HepG2 (cell line): ENCODE measurements around the gene STK17A. TPM values are rescaled to one million over a fixed set of nuclear protein-coding genes. Genes with fewer than 3 reads are reported as not detected.

Experiments
- ATF1 ChIP-seq: IDR thresholded peaks from 2 replicates; pipeline ENCODE4 v1.6.1; 2016; ENCODE audit warnings: mild to moderate bottlenecking, control low read depth
- BORCS8-MEF2B ChIP-seq: sonication (generic); formaldehyde crosslinking; IDR thresholded peaks from 2 replicates; pipeline ENCODE4 v1.8.0; 2022; ENCODE audit warnings: mild to moderate bottlenecking, missing genetic modification reagents
- DPF2 ChIP-seq: sonication (generic); formaldehyde crosslinking; IDR thresholded peaks from 2 replicates; pipeline ENCODE4 v1.4.0; 2020; ENCODE audit warnings: mild to moderate bottlenecking, low read depth, missing genetic modification reagents, borderline replicate concordance
- MBD4 ChIP-seq: IDR thresholded peaks from 2 replicates; pipeline ENCODE4 v1.6.1; 2012; ENCODE audit warnings: low read length, inconsistent platforms, borderline replicate concordance
- MED8 ChIP-seq: sonication (generic); formaldehyde crosslinking; IDR thresholded peaks from 2 replicates; pipeline ENCODE4 v1.8.1; 2023; ENCODE audit warnings: mild to moderate bottlenecking, missing genetic modification reagents; ENCODE audit not compliant: insufficient replicate concordance
- MEF2D ChIP-seq: sonication (generic); formaldehyde crosslinking; IDR thresholded peaks from 2 replicates; pipeline ENCODE4 v1.5.1; 2020; ENCODE audit warnings: mild to moderate bottlenecking, missing genetic modification reagents
- MXD3 ChIP-seq: IDR thresholded peaks from 2 replicates; pipeline ENCODE4 v1.6.1; 2016; ENCODE audit warnings: mild to moderate bottlenecking, missing biosample characterization, missing genetic modification reagents
- NR1H2 ChIP-seq: sonication (generic); formaldehyde crosslinking; IDR thresholded peaks from 2 replicates; pipeline ENCODE4 v1.8.1; 2022; ENCODE audit warnings: low read depth, missing genetic modification reagents, borderline replicate concordance
- SIN3A ChIP-seq: IDR thresholded peaks from 2 replicates; pipeline ENCODE4 v1.6.1; 2011; ENCODE audit warnings: low read depth, mild to moderate bottlenecking, control low read depth, low read length, borderline replicate concordance
- TEAD3 ChIP-seq: optimal IDR thresholded peaks from 2 replicates; pipeline ENCODE3; 2016; ENCODE audit warnings: borderline replicate concordance
- ZNF124 ChIP-seq: sonication (generic); formaldehyde crosslinking; IDR thresholded peaks from 2 replicates; pipeline ENCODE4 v1.4.0; 2020; ENCODE audit warnings: missing genetic modification reagents
- ZNF142 ChIP-seq: sonication (generic); formaldehyde crosslinking; IDR thresholded peaks from 2 replicates; pipeline ENCODE4 v1.4.0; 2020; ENCODE audit warnings: missing genetic modification reagents
- ZNF331 ChIP-seq: sonication (generic); formaldehyde crosslinking; IDR thresholded peaks from 2 replicates; pipeline ENCODE4 v1.4.0; 2020; ENCODE audit warnings: missing genetic modification reagents
- ZNF451 ChIP-seq: sonication (generic); formaldehyde crosslinking; IDR thresholded peaks from 2 replicates; pipeline ENCODE4 v1.5.0; 2020; ENCODE audit warnings: mild to moderate bottlenecking, missing genetic modification reagents
- ZNF775 ChIP-seq: sonication (generic); formaldehyde crosslinking; IDR thresholded peaks from 2 replicates; pipeline ENCODE4 v1.4.0; 2020; ENCODE audit warnings: missing genetic modification reagents, mild to moderate bottlenecking, moderate library complexity, borderline replicate concordance
- polyA plus RNA-seq, 8 experiments: library from polyadenylated mRNA; depleted of rRNA in 3 of 8; stranded (reverse) in 7 of 8; unstranded in 1 of 8; fragments of >200 nt; fragmentation: Illumina TruSeq in 4 of 8; extraction: Trizol in 4 of 8; gene quantifications; 2 replicates each; pipeline versions ENCODE4 v1.2.1 to v1.2.3, GENCODE V29; 2011 to 2016; ENCODE audit warnings: low read depth in 4 of 8, missing spikeins in 1 of 8, mixed read lengths in 1 of 8; ENCODE audit not compliant: insufficient read depth in 1 of 8
- total RNA-seq, 5 experiments: library from RNA; depleted of rRNA; stranded (reverse); fragments of >200 nt; fragmentation: Illumina TruSeq; extraction: Trizol; gene quantifications; 2 replicates each; pipeline ENCODE4 v1.2.3, GENCODE V29; 2016; ENCODE audit warnings: low read depth in 1 of 5
- TF ChIP-seq, protein P1 (sequence below): sonication (generic); formaldehyde crosslinking; IDR thresholded peaks from 2 replicates; pipeline ENCODE4 v1.5.0; 2020; ENCODE audit warnings: mild to moderate bottlenecking, missing genetic modification reagents, borderline replicate concordance
- TF ChIP-seq, protein P2 (sequence below): sonication (generic); formaldehyde crosslinking; IDR thresholded peaks from 2 replicates; pipeline ENCODE4 v1.8.0; 2022; ENCODE audit warnings: low read depth, missing genetic modification reagents

Gene STK17A
- total and polyA plus RNA-seq, 2 of the 13 experiments (the other 11 are each of a cell fraction or from before 2014, with no cell fraction given), result 18.6 to 24.3 TPM

- TF ChIP-seq ZNF142 (CRISPR knock-in tag), result no peak
- TF ChIP-seq, protein P1, sequence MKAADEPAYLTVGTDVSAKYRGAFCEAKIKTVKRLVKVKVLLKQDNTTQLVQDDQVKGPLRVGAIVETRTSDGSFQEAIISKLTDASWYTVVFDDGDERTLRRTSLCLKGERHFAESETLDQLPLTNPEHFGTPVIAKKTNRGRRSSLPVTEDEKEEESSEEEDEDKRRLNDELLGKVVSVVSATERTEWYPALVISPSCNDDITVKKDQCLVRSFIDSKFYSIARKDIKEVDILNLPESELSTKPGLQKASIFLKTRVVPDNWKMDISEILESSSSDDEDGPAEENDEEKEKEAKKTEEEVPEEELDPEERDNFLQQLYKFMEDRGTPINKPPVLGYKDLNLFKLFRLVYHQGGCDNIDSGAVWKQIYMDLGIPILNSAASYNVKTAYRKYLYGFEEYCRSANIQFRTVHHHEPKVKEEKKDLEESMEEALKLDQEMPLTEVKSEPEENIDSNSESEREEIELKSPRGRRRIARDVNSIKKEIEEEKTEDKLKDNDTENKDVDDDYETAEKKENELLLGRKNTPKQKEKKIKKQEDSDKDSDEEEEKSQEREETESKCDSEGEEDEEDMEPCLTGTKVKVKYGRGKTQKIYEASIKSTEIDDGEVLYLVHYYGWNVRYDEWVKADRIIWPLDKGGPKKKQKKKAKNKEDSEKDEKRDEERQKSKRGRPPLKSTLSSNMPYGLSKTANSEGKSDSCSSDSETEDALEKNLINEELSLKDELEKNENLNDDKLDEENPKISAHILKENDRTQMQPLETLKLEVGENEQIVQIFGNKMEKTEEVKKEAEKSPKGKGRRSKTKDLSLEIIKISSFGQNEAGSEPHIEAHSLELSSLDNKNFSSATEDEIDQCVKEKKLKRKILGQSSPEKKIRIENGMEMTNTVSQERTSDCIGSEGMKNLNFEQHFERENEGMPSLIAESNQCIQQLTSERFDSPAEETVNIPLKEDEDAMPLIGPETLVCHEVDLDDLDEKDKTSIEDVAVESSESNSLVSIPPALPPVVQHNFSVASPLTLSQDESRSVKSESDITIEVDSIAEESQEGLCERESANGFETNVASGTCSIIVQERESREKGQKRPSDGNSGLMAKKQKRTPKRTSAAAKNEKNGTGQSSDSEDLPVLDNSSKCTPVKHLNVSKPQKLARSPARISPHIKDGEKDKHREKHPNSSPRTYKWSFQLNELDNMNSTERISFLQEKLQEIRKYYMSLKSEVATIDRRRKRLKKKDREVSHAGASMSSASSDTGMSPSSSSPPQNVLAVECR (CRISPR knock-in tag), result 0 out of 2 replicates have a peak, but pooled peaks have one; percentile 31
- TF ChIP-seq MEF2D, result no peak
- no peak for TF ChIP-seq MXD3 (CRISPR knock-in tag)
- TF ChIP-seq BORCS8-MEF2B (CRISPR knock-in tag), result no peak
- no peak for TF ChIP-seq MED8
- TF ChIP-seq ZNF451 (CRISPR knock-in tag), result no peak
- TF ChIP-seq ZNF124, result no peak
- TF ChIP-seq MBD4, result no peak
- TF ChIP-seq DPF2 (CRISPR knock-in tag), result no peak
- TF ChIP-seq TEAD3, result peak; percentile 65
- no peak for TF ChIP-seq ATF1 (CRISPR knock-in tag)
- peak; percentile 47; the same call in 1 of the 2 replicates for TF ChIP-seq SIN3A
- TF ChIP-seq, protein P2, sequence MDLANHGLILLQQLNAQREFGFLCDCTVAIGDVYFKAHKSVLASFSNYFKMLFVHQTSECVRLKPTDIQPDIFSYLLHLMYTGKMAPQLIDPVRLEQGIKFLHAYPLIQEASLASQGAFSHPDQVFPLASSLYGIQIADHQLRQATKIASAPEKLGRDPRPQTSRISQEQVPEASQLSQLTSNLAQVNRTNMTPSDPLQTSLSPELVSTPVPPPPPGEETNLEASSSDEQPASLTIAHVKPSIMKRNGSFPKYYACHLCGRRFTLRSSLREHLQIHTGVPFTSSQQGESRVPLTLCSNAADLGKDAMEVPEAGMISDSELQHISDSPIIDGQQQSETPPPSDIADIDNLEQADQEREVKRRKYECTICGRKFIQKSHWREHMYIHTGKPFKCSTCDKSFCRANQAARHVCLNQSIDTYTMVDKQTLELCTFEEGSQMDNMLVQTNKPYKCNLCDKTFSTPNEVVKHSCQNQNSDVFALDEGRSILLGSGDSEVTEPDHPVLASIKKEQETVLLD (CRISPR knock-in tag), result 0 out of 2 replicates have a peak, but pooled peaks have one; percentile 29
- TF ChIP-seq ZNF331 (CRISPR knock-in tag), result no peak; the same call in 1 of the 2 replicates
- no peak for TF ChIP-seq ZNF775
- TF ChIP-seq NR1H2, result no peak
Measured at GRCh38 chr7:43584195-43584586, 1.3 kb downstream of the STK17A start (continued).
